Endothelial cell of umbilical vein (primary cell): ENCODE data around the gene FAM186B. TPM values are rescaled to one million over a fixed set of nuclear protein-coding genes. Genes with fewer than 3 reads are reported as not detected.

ENCODE experiments used
- BruUV-seq: library from RNA; stranded (reverse); fragments of 400-500 nt; replicated peaks from 2 replicates; lab custom pipeline; 2021; lab: Mats Ljungman, UMichigan
- CTCF ChIA-PET: fragments of 300-600, 350-600 bp; sonication (Branson Sonifier 250); formaldehyde crosslinking; loops from one replicate; lab custom pipeline; 2021; ENCODE audit warnings: antibody characterized with exemption, inconsistent platforms; lab: Charles Lee
- POLR2A ChIA-PET: fragments of 300-600, 350-600 bp; sonication (Branson Sonifier 250); formaldehyde crosslinking; loops from one replicate; lab custom pipeline; 2021; ENCODE audit warnings: antibody characterized with exemption, inconsistent platforms; lab: Charles Lee
- DNase-seq: peaks from one replicate; pipeline ENCODE4 v3.0.0-alpha.2; 2011; ENCODE audit warnings: low read depth, low spot score
- FAIRE-seq: peaks from 2 replicates; lab custom pipeline; 2011; peaks lifted over from hg19 to GRCh38; lab: Jason Lieb, UNC
- H2AFZ ChIP-seq: 2 replicates; pipeline ENCODE4 v1.6.0; 2012; ENCODE audit warnings: low read depth, low read length, control low read depth, inconsistent platforms
- H3K27ac ChIP-seq: 2 replicates; pipeline ENCODE4 v1.5.1; 2011; ENCODE audit warnings: low read depth, mild to moderate bottlenecking, control low read depth, low read length, moderate library complexity; ENCODE audit not compliant: insufficient read depth
- H3K27me3 ChIP-seq, 2 experiments: 2 replicates each; pipeline versions ENCODE4 v1.6.0 to v1.6.1; 2011; ENCODE audit warnings: low read length in 2 of 2, mixed read lengths in 1 of 2; ENCODE audit not compliant: control insufficient read depth in 2 of 2, insufficient read depth in 2 of 2
- H3K36me3 ChIP-seq, 2 experiments: 2 replicates in 1 of 2; 3 replicates in 1 of 2; pipeline ENCODE4 v1.5.1; 2011; ENCODE audit warnings: low read length in 2 of 2, mild to moderate bottlenecking in 1 of 2, moderate library complexity in 1 of 2; ENCODE audit not compliant: control insufficient read depth in 2 of 2, insufficient read depth in 2 of 2; ENCODE audit errors: extremely low read depth in 1 of 2
- H3K4me1 ChIP-seq: 3 replicates; pipeline ENCODE4 v1.5.1; 2011; ENCODE audit warnings: mild to moderate bottlenecking, low read length; ENCODE audit not compliant: control insufficient read depth, insufficient read depth; ENCODE audit errors: extremely low read depth
- H3K4me2 ChIP-seq: 2 replicates; pipeline ENCODE4 v1.6.1; 2011; ENCODE audit warnings: low read length, control low read depth, mixed read lengths; ENCODE audit not compliant: insufficient read depth
- H3K4me3 ChIP-seq, 3 experiments: fragments of 200-600 bp in 1 of 3; sonication (generic), shearing (Covaris generic) in 1 of 3; replicated peaks in 1 of 3; 2 replicates each; pipeline ENCODE4 v1.5.1; 2011 to 2016; ENCODE audit warnings: control low read depth in 3 of 3, low read length in 3 of 3, mild to moderate bottlenecking in 2 of 3, inconsistent platforms in 1 of 3, low read depth in 1 of 3, moderate library complexity in 1 of 3; ENCODE audit not compliant: insufficient read depth in 1 of 3
- H3K79me2 ChIP-seq: 2 replicates; pipeline ENCODE4 v1.6.0; 2012; ENCODE audit warnings: low read length, inconsistent platforms; ENCODE audit not compliant: control insufficient read depth, insufficient read depth
- H3K9ac ChIP-seq: replicated peaks from 2 replicates; pipeline ENCODE3; 2011; ENCODE audit warnings: low read length, control low read depth; ENCODE audit not compliant: insufficient read depth; ENCODE audit errors: extremely low read depth
- H3K9me1 ChIP-seq: replicated peaks from 3 replicates; pipeline ENCODE4 v1.6.0; 2011; ENCODE audit warnings: mild to moderate bottlenecking, low read length; ENCODE audit not compliant: control insufficient read depth, insufficient read depth; ENCODE audit errors: extremely low read depth
- H3K9me3 ChIP-seq: replicated peaks from 2 replicates; pipeline ENCODE4 v1.5.1; 2012; ENCODE audit warnings: low read length, inconsistent platforms; ENCODE audit not compliant: control insufficient read depth, insufficient read depth
- H4K20me1 ChIP-seq: replicated peaks from 2 replicates; pipeline ENCODE3; 2011; ENCODE audit warnings: mild to moderate bottlenecking, low read length; ENCODE audit not compliant: control insufficient read depth, insufficient read depth; ENCODE audit errors: extremely low read depth
- CTCF ChIP-seq, 2 donors: IDR thresholded peaks; 1 replicate in 1 of 2; 2 replicates in 1 of 2; pipeline ENCODE4 v1.5.1; 2011; ENCODE audit warnings: low read length in 2 of 2, mild to moderate bottlenecking in 2 of 2, moderate library complexity in 2 of 2, control low read depth in 1 of 2, inconsistent platforms in 1 of 2, low read depth in 1 of 2; ENCODE audit not compliant: insufficient read depth in 1 of 2; ENCODE audit errors: extremely low read depth in 1 of 2
- EZH2 ChIP-seq: IDR thresholded peaks from 2 replicates; pipeline ENCODE4 v1.6.1; 2012; ENCODE audit warnings: borderline replicate concordance, low read depth, mild to moderate bottlenecking, moderate library complexity, low read length, inconsistent platforms; ENCODE audit not compliant: severe bottlenecking
- FOS ChIP-seq: IDR thresholded peaks from 2 replicates; pipeline ENCODE4 v1.6.1; 2011; ENCODE audit warnings: mild to moderate bottlenecking, low read length, moderate library complexity, borderline replicate concordance; ENCODE audit not compliant: insufficient read depth
- GATA2 ChIP-seq: IDR thresholded peaks from 2 replicates; pipeline ENCODE4 v1.7.0; 2011; ENCODE audit warnings: low read depth, mild to moderate bottlenecking, moderate library complexity, mixed read lengths, low read length; ENCODE audit not compliant: insufficient read length, insufficient read depth
- JUN ChIP-seq: IDR thresholded peaks from 2 replicates; pipeline ENCODE4 v1.6.1; 2011; ENCODE audit warnings: borderline replicate concordance, low read depth; ENCODE audit not compliant: insufficient read length, insufficient read depth
- MAX ChIP-seq: IDR thresholded peaks from 2 replicates; pipeline ENCODE4 v1.6.1; 2011; ENCODE audit not compliant: insufficient read depth, insufficient read length
- MYC ChIP-seq: IDR thresholded peaks from one replicate; pipeline ENCODE4 v1.6.1; 2011; ENCODE audit warnings: mild to moderate bottlenecking, low read depth, low read length
- POLR2A ChIP-seq: IDR thresholded peaks from 2 replicates; pipeline ENCODE4 v1.6.1; 2012; ENCODE audit warnings: low read depth, mild to moderate bottlenecking, control low read depth, low read length
- POLR2AphosphoS5 ChIP-seq: IDR thresholded peaks from 2 replicates; pipeline ENCODE4 v1.6.1; 2012; ENCODE audit warnings: low read depth, mild to moderate bottlenecking, control low read depth, low read length, moderate library complexity; ENCODE audit not compliant: insufficient read depth
- dilution Hi-C: fragments of 300-500 bp; cut with MboI; formaldehyde crosslinking; loops from one replicate; pipeline ENCODE4 v1.15.0; 2019; ENCODE audit warnings: low sequenced_read_pairs; ENCODE audit not compliant: extremely low pct_ligation_motif_present
- intact Hi-C: fragments of 100-400 bp; cut with micrococcal nuclease; formaldehyde crosslinking; loops from one replicate; pipeline ENCODE4 v1.10.0; 2022
- polyA plus RNA-seq, 4 experiments: library from polyadenylated mRNA; depleted of rRNA in 3 of 4; stranded (reverse) in 3 of 4; unstranded in 1 of 4; fragments of >200 nt; gene quantifications; 2 replicates each; pipeline versions ENCODE4 v1.2.1 to v1.2.3, GENCODE V29; 2011 to 2012; ENCODE audit warnings: missing spikeins in 1 of 4
- total RNA-seq: library from RNA; stranded (reverse); gene quantifications from 2 replicates; pipeline ENCODE4 v1.2.3, GENCODE V29; 2021

FAM186B gene
- total and polyA plus RNA-seq, 2 donors (not counting 3 experiments of a cell fraction or from before 2014, with no cell fraction given), result 0.10 to 0.33 TPM

GRCh38 chr12:49652921-49653520, 47.6 kb upstream of the FAM186B start:
- H3K27me3 ChIP-seq, result no peaks in the 10 kb centered on the region
- no peak for TF ChIP-seq GATA2
- TF ChIP-seq POLR2A, result no peak
- no peak for TF ChIP-seq MYC
- TF ChIP-seq MAX, result no peak
- no peak for TF ChIP-seq EZH2
- TF ChIP-seq POLR2AphosphoS5, result no peak
- TF ChIP-seq FOS, result no peak
- no peak for TF ChIP-seq JUN
- no peak for TF ChIP-seq CTCF (IDR thresholded peaks at IDR 0.05; ENCODE audit: extremely low read depth in 1 of 2, insufficient read depth in 1 of 2, low read depth in 1 of 2, low read length in 2 of 2)
- H3K79me2 ChIP-seq, result no peaks in the 10 kb centered on the region
- CTCF ChIA-PET, result interaction anchor here (2.1 kb wide), 1 partner anchor 15 kb away, joined by 9 read pairs; no protein-coding TSS in a partner anchor
- no peaks in the 10 kb centered on the region for H3K9me3 ChIP-seq
- FAIRE-seq (no peak), DNase-seq (no peak)
- BruUV-seq, result no TSS peak
- dilution Hi-C loops, result no loop called here
- H3K4me1 ChIP-seq, result peaks cover 30% of the 10 kb centered on the region
- H3K27ac ChIP-seq, result no peak overlapping the region
- POLR2A ChIA-PET, result no interaction called here
- no peak overlapping the region for H2AFZ ChIP-seq
- no peak overlapping the region for H3K9ac ChIP-seq
- intact Hi-C loops, result no loop called here
- no peaks in the 10 kb centered on the region for H4K20me1 ChIP-seq
- H3K9me1 ChIP-seq, result no peaks in the 10 kb centered on the region
- H3K4me2 ChIP-seq, result no peak overlapping the region
- H3K4me3 ChIP-seq, result no peak overlapping the region
- H3K36me3 ChIP-seq, result peaks cover 36 to 69% of the 10 kb centered on the region in 2 experiments
